Fibroblast of the aortic adventitia (primary cell): Measurements from ENCODE around the gene TPI1. TPM values are rescaled to one million over a fixed set of nuclear protein-coding genes. Genes with fewer than 3 reads are reported as not detected.
A peak's percentile ranks its signal among the peaks of the same experiment; 100 is the strongest.
"Not testable (repeated sequence)": the region's sequence is repeated elsewhere in the genome, so short reads cannot be mapped to it uniquely, and the experiment has no call there.

Source experiments
- DNase-seq: peaks from one replicate; pipeline ENCODE4 v3.0.0-alpha.2; 2010; ENCODE audit warnings: low read depth
- H3K4me3 ChIP-seq: 2 replicates; pipeline ENCODE4 v1.5.1; 2011; ENCODE audit warnings: low read depth, mild to moderate bottlenecking, control low read depth, low read length, moderate library complexity
- total RNA-seq: library from RNA; depleted of rRNA; stranded (reverse); fragments of >200 nt; gene quantifications from 2 replicates; pipeline ENCODE4 v1.2.3, GENCODE V29; 2012; ENCODE audit warnings: low replicate concordance
- TF ChIP-seq, protein P1 (sequence below): IDR thresholded peaks from 2 replicates; pipeline ENCODE4 v1.5.1; 2011; ENCODE audit warnings: mild to moderate bottlenecking, low read length, control low read depth, inconsistent platforms; ENCODE audit not compliant: insufficient read depth

The TPI1 gene
- total RNA-seq, 1 donor: 680 TPM

DNA sequence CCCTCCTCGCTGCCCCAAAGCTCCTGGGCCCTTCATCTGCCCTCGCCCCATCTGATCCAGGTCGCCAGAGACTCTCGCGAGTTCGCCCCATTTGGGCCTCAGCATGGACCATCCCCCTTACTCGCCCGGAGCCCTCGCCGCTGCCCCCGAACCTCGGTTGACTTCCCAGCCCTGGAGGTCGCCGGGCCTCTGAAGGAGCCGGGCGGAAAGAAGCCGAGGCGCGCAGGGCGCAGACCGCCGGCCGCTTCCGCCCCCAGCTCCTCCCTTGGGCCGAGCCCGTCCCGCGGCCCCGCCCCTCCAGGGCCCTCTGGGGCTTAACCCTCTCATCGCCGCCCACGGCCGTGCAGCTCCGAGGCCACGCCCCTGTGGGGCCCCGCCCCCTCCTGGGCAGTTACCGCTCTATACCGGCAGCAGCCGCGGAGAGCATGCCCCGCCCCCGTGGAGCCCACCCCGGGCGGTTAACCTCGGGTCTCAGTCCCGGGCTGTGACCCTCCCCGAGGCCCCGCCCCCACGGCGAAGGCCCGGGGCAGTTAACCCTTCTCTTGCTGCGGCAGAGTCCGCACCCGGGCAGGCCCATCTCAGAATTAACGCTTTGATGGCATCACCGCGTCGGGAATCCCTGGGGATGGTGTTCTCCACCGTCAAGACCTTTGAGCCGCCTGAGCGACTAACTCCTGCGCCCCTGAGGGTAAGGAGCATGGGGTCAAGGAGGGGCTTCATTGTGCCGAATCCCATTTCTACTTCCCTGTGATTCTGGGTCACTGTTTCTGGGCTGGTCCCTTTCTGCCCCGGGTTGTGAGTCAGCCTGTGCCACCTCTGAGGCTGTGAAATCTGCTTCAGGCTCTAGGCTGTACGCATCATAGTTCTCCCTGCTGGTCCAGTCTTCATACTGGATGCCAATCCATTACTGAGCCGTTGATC is 6.0 kb downstream of the TPI1 start, which contains the start of gene SPSB2:
Gene SPSB2, minus strand, starts transcription at position 210 of the 921 bp plus-strand sequence. CDS start 402 bp downstream, outside the sequence.
- peak; percentile 91 for DNase-seq
- TF ChIP-seq, protein P1, sequence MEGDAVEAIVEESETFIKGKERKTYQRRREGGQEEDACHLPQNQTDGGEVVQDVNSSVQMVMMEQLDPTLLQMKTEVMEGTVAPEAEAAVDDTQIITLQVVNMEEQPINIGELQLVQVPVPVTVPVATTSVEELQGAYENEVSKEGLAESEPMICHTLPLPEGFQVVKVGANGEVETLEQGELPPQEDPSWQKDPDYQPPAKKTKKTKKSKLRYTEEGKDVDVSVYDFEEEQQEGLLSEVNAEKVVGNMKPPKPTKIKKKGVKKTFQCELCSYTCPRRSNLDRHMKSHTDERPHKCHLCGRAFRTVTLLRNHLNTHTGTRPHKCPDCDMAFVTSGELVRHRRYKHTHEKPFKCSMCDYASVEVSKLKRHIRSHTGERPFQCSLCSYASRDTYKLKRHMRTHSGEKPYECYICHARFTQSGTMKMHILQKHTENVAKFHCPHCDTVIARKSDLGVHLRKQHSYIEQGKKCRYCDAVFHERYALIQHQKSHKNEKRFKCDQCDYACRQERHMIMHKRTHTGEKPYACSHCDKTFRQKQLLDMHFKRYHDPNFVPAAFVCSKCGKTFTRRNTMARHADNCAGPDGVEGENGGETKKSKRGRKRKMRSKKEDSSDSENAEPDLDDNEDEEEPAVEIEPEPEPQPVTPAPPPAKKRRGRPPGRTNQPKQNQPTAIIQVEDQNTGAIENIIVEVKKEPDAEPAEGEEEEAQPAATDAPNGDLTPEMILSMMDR: peak; percentile 1
- peak within 1 kb of the TSS; percentile 91 for H3K4me3 ChIP-seq

DNA sequence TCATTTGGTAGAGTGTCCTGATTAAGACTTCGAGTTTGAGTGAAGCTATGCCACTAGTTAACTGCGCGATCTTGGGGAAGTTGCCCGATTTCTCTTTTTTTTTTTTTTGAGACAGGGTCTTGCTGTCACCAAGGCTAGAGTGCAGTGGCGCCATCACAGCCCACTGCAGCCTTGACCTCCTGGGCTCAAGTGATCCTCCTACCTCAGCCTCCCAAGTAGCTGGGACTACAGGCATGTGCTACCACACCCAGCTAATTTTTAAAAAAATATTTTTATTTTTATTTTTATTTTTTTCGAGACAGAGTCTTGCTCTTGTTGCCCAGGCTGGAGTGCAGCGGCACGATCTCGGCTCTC is 6.7 kb downstream of the TPI1 start:
- H3K4me3 ChIP-seq: peak overlapping the region; percentile 91
- DNase-seq: not testable (repeated sequence)

DNA sequence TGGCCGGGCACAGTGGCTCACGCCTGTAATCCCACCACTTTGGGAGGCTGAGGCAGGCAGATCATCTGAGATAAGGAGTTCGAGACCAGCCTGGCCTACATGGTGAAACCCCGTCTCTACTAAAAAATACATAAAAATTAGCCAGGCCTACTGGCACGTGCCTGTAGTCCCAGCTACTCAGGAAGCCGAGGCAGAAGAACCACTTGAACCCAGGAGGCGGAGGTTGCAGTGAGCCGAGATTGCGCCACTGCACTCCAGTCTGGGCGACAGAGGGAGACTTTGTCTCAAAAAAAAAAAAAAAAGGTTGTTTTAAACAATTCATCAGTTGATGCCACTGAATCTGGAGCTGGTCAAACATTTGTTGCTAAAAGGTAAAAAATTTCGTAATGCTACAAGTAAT is 12.5 kb downstream of the TPI1 start:
- H3K4me3 ChIP-seq, DNase-seq: not testable (repeated sequence)

DNA sequence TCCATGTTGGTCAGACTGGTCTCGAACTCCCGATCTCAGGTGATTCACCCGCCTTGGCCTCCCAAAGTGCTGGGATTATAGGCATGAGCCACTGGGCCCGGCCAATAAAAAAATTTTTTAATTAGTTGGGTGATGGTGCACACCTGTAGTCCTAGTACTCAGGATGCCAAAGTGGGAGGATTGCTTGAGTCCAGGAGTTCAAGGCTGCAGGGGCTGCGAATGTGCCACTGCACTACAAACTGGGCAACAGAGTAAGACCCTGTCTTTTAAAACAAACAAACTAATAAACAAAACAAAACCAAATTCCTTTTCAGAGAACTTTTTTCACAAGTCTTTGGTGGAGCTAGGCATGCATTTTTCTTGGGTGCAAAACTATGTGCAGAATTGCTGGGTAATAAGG is 15.9 kb downstream of the TPI1 start:
- TF ChIP-seq, protein P1: no peak
- DNase-seq: no peak
- no peak overlapping the region for H3K4me3 ChIP-seq

DNA sequence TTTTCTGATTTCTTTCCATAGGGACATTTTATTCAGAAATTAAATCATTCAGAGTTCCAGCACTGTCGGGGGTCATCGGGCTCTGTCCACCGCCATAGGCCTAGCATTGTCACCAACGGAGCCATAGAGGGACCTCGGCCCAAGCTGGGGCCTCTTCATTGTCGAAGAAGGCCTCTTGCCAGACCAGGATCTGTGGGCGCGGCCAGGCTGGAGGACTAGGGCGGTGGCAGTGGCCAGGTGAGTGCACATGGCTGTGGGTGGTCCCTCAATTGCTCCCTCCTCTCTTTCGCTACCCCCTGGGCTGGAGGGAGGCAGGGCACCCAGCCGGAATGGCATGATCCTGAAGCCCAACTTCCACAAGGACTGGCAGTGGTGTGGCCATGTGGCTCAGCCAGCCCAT is 16.4 kb downstream of the TPI1 start:
- TF ChIP-seq, protein P1: no peak
- no peak overlapping the region for H3K4me3 ChIP-seq
- DNase-seq: no peak

DNA sequence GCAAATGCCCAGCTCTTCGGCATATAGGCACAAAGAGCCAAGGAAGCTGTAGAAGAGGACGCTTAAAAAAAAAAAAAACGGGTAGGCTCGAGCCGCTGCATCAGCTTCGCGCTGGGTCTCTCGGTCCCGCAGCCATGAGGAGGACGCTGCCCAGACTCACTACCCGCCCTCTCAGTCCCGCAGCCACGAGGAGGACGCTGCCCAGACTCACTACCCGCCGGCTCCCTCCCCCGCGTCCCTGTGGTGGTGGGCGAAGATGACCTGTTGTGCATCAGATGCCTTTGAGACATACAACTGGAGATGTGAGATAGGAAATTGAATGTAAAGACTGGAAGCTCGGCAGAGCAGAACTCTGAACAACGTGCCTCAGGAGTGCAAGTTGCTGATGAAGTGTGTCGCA is 17.2 kb downstream of the TPI1 start:
- TF ChIP-seq, protein P1: no peak
- DNase-seq: no peak
- H3K4me3 ChIP-seq: no peak overlapping the region

DNA sequence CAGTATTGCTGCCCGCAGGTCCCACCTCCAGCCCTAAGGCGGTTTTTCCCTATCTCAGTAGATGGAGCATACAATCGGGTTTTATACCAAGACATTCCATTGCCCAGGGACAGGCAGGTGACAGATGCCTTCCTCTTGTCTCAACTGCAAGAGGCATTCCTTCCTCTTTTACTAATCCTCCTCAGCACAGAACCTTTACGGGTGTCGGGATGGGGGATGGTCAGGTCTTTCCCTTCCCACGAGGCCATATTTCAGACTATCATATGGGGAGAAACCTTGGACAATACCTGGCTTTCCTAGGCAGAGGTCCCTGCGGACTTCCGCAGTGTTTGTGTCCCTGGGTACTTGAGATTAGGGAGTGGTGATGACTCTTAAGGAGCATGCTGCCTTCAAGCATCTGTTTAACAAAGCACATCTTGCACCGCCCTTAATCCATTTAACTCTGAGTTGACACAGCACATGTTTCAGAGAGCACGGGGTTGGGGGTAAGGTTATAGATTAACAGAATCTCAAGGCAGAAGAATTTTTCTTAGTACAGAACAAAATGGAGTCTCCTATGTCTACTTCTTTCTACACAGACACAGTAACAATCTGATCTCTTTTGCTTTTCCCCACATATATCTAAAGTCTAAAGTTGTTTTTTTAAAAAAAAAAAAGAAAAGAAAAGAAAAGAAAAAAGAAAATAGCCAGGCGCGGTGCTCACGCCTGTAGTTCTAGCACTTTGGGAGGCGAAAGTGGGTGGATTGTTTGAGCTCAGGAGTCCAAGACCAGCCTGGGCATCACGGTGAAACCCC is 19.1 kb downstream of the TPI1 start:
- not testable (repeated sequence) for H3K4me3 ChIP-seq, DNase-seq

DNA sequence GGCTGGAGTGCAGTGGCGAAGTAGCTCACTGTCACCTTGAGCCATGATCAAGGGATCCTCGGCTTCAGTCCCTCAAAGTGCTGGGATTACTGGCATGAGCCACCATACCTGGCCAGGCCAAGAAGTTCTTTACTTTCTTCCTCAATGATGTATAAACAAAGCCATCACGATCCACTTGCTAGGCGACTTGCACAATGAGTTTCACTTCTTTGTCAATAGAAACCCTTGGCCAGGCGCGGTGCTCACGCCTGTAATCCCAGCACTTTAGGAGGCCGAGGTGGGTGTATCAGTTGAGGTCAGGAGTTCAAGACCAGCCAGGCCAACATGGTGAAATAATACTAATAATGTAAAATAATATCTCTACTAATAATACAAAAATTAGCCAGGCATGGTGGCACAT is 20.1 kb downstream of the TPI1 start:
- no peak overlapping the region for H3K4me3 ChIP-seq
- no peak for DNase-seq
- TF ChIP-seq, protein P1: no peak
